MV-4-11 (cell line): Measurements from ENCODE around the gene DFFB.
"Not testable (repeated sequence)": the region's sequence is repeated elsewhere in the genome, so short reads cannot be mapped to it uniquely, and the experiment has no call there.

Source experiments
- DNase-seq: peaks from one replicate; lab custom pipeline; 2025; lab: John Stamatoyannopoulos, UW

Gene DFFB

DNA sequence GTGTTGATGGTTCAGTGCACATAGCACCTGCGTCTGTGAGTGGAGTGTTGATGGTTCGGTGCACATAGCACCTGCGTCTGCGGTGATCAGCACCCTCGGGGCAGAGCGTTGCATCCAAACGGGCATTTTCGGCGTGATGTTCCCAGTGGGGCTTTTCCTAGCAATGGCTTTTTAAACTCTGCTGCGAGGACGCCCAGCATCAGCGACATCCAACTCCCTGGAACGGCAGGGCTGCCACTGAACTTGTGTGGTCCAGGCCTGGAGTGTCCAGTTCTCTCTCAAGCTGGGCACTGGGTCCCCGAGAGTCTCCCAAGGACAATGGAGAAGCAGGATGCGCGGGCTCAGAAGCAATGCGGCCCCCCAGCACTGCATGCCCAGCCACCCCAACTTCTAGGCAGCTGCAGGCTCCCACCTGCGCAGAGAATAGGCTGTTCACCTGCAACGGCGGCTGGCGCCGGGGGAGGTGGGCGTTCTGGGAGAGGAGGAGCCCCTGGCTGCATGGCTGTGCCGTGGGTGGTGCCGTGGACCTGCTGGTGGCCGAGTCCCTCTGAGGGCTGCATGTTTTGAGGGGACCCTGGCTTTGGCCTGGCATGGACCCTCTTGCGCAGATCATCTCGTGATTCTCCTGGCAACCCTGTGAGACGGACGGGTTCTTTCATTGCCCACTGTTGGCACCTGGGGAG is 52.9 kb downstream of the DFFB start:
- no peak for DNase-seq

DNA sequence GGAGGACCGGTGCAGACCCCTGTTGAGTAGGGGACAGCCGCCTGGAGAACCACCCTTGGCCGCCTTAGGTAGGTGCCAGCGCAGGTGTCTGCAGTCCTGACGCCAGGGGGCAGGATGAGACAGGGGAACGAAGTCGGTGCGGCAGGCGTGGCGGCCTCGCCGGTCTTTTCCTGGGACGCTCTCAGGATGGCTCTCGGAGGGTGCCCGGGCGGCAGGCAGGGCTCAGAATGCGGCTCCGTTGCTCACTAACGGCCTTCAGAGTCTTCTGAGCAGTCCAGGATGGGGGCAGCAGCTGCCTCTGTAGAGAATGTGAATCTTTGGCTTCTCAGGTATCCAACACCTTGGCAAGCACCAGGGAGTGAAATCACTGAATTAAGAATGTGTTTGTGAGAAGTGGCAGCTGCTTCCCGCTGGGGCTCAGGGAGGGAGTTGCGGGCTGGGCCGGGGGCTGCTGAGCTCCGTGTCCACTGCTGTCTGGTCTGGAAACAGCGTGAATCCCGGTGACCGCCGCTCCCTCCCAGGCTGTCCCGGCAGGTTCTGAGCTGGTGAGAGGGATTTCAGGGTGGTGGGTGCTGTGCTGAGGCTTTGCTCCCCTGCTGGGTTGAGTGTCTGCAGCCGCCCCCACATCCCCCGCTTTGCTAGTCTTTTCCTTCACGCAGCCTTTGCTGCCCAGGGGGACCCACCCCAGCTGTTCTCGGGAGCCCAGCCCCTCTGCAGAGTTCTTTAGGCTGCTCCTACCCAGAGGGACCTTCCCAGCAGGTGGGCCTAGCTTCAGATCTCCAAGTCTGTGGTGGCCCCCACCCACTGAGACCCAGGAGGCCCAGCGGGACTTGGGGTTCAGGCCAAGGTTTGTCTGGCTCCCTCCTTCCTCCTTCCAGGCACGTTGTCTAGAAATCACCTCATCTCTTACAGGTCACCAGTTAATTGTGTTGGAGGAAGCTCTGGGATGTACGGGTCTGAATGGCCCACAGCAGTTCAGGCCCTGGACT is 53.9 kb downstream of the DFFB start:
- peak; percentile 28 for DNase-seq

DNA sequence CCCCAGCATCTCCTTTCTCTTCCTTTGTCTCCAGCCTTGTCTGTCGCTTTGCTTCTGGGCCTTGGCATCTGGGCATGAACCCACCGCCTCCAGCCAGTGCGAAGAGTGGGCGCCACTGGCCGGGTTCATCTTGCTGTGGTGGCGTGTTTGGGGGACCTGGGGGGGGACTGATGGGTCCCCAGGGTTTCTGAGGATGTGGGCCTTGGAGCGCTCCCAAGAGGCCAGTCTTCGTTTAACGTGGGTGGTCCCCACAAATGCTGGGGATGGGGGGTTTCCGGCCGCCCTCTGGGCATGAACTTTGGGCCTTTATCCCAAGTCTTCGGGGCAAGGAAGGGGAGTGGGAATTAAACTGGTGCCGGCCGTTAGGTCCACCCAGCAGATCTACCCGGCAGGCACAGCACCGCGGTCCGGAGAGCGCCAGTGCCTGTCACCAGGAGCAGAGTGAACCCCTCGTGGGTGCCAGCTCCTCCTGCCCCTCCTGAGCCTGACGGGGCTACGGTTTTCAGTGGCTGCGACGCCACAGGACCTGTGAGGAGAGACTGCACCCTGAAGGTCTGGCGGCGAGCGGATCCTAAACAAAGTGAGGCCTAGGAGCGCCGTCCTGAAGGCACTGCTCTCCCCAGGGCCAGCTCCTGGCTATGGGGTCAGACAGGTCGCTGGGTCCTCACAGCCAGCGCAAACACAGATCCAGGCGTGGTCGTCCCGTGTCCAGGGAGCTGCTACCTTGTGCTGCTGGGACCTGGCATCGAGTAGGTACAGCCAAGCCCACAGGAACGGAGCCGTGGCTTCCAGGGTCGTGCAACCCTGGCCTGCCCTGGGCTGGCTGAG is 54.9 kb downstream of the DFFB start:
- no peak for DNase-seq

DNA sequence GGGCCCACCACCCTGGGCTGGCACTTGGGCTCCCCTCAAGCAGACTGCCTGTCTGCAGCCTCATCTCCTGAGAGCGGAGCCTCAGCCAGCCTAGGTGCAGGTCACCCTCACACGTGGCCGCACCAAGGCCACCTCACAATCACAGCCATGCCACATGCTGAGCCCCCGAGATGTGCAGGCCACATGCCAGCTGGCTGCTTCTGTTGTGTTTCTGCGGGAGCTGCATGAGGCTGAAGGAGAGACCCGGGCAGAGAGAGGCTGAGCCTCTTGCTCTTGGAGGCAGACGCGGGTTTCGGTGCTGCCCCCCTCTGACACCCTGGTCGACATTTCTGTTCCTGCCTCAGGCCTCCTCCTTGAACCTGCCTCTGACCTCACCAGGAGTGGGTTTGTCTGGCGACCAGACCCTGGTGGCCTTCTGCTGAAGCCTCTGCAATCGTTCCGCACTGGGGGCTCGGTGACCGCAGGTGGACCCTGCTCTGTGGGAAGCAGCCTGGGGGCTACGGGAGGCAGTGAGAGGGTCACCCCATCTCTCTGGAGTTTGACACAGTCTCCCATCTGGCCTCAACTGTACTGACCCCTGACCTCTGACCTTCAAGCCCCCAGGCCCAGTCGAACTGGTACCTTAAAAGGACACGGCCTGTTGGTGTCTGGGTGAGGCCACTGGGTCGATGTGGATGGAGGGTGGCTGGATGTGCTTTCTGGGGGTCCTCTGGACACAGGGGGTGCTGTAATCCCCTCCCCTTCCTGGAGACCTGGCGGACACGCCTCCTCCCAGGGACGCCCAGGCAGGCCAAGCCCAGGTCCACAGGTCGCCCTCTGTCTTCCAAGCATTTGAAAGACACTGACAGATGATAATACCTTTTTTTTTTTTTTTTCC is 55.8 kb downstream of the DFFB start:
- DNase-seq, result no peak

DNA sequence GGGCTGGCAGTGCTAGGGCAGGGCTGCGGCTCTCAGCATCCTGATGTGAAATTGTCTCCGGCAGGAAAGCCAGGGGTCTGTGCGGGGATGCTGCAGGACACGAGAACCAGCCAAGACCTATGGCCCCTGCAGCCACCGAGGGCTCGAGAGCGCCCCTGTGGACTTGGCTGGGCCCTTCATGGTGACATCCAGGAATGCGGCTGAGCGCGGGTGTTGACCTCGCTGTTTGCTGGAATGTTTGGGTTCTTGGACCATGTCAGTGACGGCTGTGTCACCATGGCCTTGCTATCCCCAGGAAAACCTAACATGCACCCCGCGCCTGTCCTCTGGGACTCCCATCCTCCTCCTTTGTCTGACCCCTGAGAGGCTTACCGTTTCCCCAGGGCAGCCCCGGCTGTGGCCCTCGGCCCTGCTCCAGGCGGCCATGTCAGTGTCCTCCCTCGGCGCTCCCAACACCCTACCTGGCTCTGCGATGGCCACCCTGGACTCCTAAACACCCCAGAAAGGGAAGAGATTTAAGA is 57.1 kb downstream of the DFFB start:
- no peak for DNase-seq

DNA sequence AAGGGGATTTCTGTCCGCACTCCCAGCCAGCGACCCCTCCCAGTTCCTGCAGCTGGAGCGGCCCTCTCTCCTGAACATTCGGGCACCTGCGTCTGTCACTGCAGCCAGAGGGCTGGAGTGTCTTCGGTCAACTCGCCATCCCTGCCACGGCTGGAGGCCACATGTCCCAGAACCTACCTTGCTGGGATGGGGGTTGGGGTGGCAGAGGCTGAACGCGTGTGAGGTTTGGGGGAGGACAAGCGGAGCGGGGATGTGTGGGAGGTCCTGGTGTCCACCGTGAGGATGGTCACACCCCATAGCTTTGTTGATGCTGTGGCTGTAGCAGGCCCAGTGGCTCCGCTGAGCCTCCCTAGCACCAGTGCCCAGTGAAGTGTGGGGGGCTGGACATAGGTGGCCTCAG is 57.6 kb downstream of the DFFB start:
- no peak for DNase-seq

DNA sequence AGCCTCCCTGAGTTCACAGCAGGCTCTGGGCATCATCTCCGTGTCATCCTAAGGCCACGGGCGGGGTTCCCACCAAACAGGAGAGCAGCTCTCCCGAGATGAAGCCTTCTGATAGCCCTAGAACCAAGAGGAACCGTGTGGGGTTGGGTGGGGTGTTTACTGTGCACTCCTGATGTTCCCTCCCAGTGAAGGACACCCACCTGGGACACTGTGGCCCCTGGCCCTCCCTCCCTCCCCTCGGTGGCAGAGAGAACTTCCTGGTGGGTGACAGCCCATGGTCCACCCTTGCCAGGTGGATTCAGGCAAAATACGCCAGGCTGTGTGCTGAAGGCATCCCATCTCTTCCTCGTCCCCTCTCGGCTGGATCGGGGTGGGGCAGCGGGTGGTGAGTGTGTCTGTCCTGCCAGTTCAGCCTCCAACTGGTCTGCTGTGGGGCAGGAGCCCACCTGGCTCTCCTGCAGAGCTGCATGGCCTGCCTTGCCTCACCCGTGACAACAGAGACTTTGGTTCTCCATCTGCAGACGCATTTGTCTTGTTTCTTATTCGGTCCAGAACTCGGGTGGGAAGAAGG is 58.4 kb downstream of the DFFB start:
- no peak for DNase-seq

DNA sequence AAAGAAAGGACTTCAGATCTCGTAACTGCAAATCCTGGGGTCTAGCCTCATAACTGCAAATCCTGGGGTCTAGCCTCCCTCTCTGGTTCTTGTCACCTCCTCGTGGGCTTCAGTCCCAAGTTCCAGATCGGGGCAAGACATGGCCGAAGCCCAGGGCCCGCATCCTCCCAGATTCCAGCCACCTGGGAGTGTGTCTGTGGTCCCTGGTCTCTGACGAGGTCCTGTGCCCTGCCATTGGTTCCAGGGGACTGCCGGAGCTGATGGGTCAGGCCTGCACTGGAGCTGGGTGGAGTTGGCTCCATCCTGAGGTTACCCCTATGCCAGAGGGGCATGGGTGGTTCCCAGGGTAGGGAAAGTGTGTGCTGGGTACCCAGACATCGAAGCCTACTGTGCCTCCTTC is 60.5 kb downstream of the DFFB start:
- no peak for DNase-seq

DNA sequence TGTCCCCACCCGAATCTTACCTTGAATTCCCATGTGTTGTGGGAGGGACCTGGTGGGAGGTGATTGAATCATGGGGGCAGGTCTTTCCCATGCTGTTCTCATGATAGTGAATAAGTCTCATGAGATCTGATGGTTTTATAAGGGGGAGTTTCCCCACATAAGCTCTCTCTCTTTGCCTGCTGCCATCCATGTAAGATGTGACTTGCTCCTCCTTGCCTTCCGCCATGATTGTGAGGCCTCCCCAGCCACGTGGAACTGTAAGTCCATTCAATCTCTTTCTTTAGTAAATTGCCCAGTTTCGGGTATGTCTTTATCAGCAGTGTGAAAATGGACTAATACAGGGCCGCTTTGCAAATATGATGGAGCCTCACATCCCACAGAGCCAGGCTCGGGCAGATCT is 61.1 kb downstream of the DFFB start:
- not testable (repeated sequence) for DNase-seq

DNA sequence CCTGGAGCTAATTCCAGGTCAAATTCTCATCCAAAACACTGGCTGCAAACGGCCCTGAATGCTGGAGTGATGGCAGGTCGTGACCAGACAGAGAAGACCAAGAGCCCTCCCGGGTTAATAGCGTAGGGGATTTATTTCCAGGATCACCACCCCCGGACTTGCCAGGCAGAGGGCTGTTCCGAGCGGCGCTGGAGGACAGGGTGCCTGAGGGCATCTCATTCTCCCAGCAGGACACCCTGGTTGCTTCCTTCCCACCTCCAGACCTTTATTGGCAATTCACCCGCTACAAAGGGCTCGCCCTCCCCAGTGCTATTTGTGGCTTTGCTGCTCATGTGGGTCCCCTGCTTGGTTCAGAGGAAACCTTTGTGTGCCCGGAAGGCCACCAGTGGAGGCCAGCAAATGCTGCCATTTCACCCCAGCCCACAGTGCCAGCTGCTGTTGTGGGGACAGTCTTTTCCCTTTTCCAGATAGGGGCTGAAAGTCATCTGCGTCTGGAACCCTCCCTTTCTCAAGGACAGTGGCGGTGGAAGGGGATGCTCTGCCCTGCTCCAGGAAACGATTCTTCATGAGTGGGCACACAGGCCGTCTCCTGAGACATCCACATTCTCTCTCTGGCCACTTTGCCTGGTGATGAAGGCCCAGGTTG is 61.8 kb downstream of the DFFB start:
- no peak for DNase-seq

DNA sequence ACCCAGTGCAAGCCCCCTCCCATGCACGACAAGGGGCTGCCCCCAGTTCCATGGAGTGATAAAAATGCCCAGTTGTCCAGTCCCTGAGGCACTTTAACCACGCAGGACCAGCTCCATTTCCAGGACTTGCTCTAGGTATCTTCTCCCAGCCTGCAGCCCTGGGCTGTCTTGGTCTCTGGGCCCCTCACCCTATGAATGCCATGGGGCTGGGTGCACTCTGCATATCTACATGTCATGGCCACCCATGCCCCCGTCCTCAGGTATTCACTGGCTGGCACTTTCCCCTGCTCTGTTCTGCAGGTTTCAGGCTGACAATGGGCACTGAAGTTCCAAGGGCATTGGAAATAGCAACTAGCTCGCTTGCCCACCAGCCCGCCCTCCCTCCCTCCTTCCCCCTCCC is 62.4 kb downstream of the DFFB start:
- DNase-seq, result no peak

DNA sequence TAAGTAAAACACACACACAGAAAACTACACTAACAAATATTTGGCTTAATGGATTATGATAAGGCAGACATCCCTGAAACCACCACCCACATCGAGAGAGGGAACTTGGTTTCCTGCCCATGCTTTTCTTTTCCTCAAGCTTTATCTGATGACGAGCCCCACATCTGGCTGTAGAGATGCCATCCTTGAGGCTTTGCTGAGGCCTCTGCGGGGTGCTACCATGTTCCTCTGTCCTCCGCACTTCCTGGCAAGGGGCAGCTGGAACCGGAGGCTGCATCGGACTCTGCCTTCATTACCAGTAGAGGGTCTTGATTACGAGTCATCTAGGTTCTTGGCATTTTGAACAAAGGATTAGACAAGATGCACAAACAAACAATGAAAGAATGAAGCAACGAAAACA is 64.5 kb downstream of the DFFB start:
- DNase-seq, result no peak

DNA sequence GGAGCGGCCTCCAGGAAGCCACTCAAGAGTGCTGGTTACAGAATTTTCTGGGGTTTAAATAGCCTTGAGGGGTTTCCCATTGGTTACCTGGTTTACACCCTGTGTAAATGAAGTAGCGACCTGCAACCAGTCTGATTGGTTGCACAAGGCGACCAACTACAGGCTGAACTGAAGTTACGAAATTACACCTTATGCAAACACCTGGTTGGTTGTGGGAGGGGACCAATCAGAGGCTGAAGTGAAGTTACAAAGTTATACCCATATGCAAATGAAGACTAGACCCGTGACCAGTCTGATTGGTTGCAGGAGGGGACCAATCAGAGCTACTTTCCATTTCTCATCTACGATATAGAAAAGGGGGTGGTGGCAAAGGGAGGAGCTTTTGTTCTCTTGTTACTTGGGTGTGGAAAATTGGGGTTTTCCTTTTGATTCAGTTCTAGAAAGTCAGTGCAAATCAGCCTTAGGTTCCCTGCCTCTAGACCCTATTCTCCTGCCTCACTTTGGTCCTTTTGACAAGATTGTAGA is 65.0 kb downstream of the DFFB start:
- no peak for DNase-seq

DNA sequence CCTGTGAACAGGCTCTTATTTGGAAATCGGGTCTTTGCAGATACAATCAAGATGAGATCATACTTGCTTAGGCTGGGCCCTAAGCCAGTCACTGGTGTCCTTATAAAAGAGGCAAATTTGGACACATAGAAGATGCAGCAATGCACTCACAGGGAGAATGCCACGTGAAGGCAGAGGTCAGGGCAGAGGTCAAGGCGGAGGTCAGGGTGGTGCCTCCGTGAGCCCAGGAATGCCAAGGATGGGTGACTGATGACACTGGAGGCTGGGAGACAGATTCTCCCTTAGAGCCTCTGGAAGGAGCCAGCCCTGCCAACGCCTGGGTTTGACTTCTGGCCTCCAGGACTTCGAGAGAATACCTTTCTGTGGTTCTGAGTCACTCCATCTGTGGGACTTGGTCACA is 65.6 kb downstream of the DFFB start:
- no peak for DNase-seq

DNA sequence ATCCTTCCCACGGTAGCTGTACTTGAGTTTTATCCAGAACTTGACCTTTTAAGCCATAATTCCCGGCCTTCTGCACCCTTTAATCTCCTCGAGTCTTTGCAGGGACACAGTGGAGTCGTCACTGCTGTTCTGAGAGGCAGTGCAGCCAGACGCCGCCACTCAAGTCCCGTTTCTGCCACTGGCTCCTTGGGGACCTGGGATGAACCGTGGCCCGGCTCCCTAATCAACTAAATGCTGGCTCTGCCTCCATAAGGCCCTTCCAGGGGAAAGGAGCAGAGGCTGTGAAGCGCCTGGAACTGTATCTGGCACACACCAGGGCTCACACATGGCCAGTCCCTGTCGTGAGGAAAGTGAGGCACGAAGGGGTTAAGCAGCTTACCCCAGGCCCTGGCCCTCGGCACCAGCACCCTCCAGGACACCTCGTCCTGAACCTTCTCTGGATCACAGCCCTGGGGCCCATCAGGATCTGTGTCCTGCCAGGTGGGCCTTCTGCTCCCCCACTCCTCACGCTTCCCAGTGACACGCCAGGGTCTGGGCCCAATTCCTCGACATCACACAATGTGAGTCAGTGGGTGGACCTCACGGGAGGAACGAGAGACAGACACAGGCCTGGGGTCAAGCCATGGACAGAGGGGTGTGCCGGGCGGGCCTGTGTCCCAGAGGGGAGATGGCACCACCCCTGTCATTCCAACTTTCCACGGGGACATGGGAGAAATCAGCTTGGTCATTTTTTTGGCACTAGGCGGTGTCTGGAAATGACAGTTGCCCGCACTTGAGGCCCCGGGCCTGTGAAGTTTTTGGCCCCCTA is 66.3 kb downstream of the DFFB start:
- DNase-seq, result no peak

DNA sequence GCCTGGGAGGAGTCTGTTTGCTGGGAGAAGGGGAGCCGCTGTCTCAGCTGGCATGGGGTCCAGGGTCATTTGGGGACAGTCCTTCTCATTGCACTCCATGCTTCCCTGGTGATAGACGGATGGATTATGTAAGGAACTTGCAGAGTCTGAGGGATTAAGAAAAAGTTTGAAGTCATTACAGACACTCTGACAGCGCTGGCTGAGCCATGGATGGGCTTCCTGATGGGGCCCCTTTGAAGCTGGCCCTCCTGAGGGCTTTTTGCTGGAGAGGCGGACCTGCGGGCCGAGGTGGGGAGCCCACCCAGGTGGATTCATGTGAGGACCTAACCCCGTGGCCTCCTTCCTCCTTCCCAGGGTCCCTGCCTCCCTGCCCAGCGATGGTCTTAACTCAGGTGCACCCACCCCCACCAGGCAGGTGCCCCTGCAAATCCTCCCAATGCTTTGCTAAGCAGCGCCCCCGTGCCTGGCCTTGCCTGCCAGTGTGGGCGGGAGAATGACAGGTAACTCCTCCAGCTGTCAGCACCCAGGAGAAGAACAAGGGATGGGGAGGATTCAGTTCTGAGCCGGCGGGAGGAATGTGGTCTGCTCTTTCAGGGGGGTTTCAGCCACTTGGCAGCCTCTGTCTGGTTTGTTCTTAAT is 67.0 kb downstream of the DFFB start:
- DNase-seq, result no peak

DNA sequence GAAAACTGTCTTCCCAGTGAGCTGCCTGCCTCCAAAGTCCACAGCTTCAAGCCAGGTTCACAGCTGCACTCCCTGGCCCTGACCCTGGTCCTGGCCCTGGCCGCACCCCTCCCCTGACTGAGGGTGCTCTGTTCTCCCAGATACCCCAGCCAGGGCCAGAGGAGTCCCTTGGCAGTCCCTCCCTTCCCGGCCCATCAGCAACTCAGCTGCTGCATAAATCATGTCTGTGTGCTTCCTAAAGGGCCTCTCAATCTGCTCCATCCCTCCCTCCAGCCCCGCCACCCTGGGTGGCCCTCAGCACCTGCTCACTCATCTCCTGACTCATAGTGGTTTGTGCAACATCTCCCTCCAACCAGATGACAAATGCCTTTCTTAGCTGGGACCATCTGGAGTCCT is 67.5 kb downstream of the DFFB start:
- peak; percentile 61 for DNase-seq

DNA sequence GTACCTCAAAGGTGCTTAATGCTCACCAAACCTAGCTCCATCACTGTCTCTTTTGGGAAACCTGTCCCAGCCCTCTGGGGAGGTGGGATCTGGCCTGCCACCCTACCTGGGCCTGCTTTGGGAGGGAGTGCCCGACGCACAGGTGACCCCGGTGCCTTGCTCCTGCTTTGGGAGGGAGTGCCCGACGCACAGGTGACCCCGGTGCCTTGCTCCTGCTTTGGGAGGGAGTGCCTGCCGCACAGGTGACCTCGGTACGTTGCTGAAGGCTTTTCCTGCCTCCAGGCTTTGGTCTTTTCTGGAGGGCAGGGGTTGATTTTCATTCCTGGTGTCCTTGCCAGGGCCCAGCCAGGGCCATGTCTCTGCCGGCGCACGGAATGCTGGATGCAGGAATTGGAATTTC is 68.0 kb downstream of the DFFB start:
- no peak for DNase-seq

DNA sequence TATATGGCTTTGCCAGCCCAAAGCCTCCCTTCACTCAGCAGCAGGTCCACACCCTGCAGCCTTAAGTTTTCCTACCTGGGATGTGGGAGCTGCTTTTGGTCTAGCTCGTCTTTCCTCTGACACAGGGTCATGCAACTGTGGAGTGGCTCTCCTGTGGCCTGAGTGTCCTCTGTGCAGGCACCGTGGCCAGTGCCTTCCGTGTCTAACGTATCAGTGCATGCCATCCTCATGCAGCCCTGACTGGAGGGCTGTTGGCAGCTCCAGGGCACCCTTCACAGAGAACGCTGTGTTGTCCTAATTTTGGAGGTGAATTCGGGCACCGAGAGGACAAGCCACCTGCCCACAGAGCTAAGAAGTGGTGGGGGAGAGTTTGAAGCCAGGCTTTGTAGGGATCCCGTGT is 68.5 kb downstream of the DFFB start:
- no peak for DNase-seq
